AG04450 (cell line): ENCODE measurements around the gene INPP5A. TPM values are rescaled to one million over a fixed set of nuclear protein-coding genes. Genes with fewer than 3 reads are reported as not detected.

Source experiments
- CTCF ChIA-PET: fragments of 300-600, 350-600 bp; formaldehyde crosslinking; extraction: SDS; loops from one replicate; lab custom pipeline; 2022; ENCODE audit warnings: antibody characterized with exemption, inconsistent platforms; lab: Charles Lee
- POLR2A ChIA-PET: fragments of 350-600 bp; formaldehyde crosslinking; extraction: SDS; loops from one replicate; lab custom pipeline; 2021; ENCODE audit warnings: antibody characterized with exemption, inconsistent platforms; lab: Yijun Ruan, JAX
- DNase-seq: peaks from one replicate; pipeline ENCODE4 v3.0.0-alpha.2; 2011; ENCODE audit warnings: low read depth, low spot score
- H3K27ac ChIP-seq: one replicate; pipeline ENCODE4 v1.5.1; 2012; ENCODE audit warnings: low read depth, low read length, control low read depth
- H3K27me3 ChIP-seq: one replicate; pipeline ENCODE4 v1.6.0; 2012; ENCODE audit warnings: low read length; ENCODE audit not compliant: control insufficient read depth, insufficient read depth
- H3K4me3 ChIP-seq: 2 replicates; pipeline ENCODE4 v1.5.1; 2011; ENCODE audit warnings: mild to moderate bottlenecking, low read depth, low read length, control low read depth
- H3K9me3 ChIP-seq: 2 replicates; pipeline ENCODE4 v1.5.1; 2012; ENCODE audit warnings: low read length; ENCODE audit not compliant: control insufficient read depth, insufficient read depth
- CTCF ChIP-seq: IDR thresholded peaks from 2 replicates; pipeline ENCODE4 v1.5.1; 2011; ENCODE audit warnings: low read depth, low read length, control low read depth, inconsistent platforms
- polyA plus RNA-seq: library from polyadenylated mRNA; depleted of rRNA; stranded (reverse); fragments of >200 nt; gene quantifications from 2 replicates; pipeline ENCODE4 v1.2.3, GENCODE V29; 2011

Gene INPP5A
- polyA plus RNA-seq, 1 experiment, result 22.5 TPM

- Histone ChIP-seq H3K4me3 (no peak overlapping the region), H3K27ac (no peak overlapping the region), H3K9me3 (no peaks in the 10 kb centered on the region; the same call in 1 of the 2 replicates), H3K27me3 (no peaks in the 10 kb centered on the region)
- CTCF ChIA-PET, result no interaction called here
- POLR2A ChIA-PET, result interaction anchor here (0.7 kb wide), 1 partner anchor 178 kb away, joined by 5 read pairs; no protein-coding TSS in a partner anchor
- no peak for TF ChIP-seq CTCF
- no peak for DNase-seq
These were observed 109.0 kb downstream of the INPP5A start for GRCh38 chr10:132646443-132647097.

- no peak for TF ChIP-seq CTCF
- Histone ChIP-seq H3K27me3 (no peaks in the 10 kb centered on the region), H3K9me3 (no peaks in the 10 kb centered on the region), H3K4me3 (no peak overlapping the region), H3K27ac (no peak overlapping the region)
- no peak for DNase-seq
- CTCF ChIA-PET, result no interaction called here
- POLR2A ChIA-PET, result interaction anchor here (0.7 kb wide), 1 partner anchor 179 kb away, joined by 5 read pairs; no protein-coding TSS in a partner anchor
These were observed 109.8 kb downstream of the INPP5A start for GRCh38 chr10:132647424-132647823.

- DNase-seq, result no peak
These were observed 110.7 kb downstream of the INPP5A start for GRCh38 chr10:132648072-132648850.

GRCh38 chr10:132648851-132649528 lies 111.4 kb downstream of the INPP5A start:
- ChIA-PET CTCF (interaction anchor here (0.5 kb wide), 1 partner anchor 318 kb away, joined by 5 read pairs; no protein-coding TSS in a partner anchor), POLR2A (no interaction called here)
- Histone ChIP-seq H3K9me3 (no peaks in the 10 kb centered on the region), H3K4me3 (no peak overlapping the region), H3K27ac (no peak overlapping the region), H3K27me3 (no peaks in the 10 kb centered on the region)
- no peak for DNase-seq
- no peak for TF ChIP-seq CTCF

More at GRCh38 chr10:132648072-132648850, 110.7 kb downstream of the INPP5A start:
- CTCF ChIA-PET, result interaction anchor here (0.5 kb wide), 1 partner anchor 317 kb away, joined by 5 read pairs; no protein-coding TSS in a partner anchor
- Histone ChIP-seq H3K27ac (no peak overlapping the region), H3K27me3 (no peaks in the 10 kb centered on the region), H3K4me3 (no peak overlapping the region), H3K9me3 (no peaks in the 10 kb centered on the region)
- POLR2A ChIA-PET, result no interaction called here
- no peak for TF ChIP-seq CTCF
